ENCODE data around the gene ESYT2.

GRCh38 chr7:158865977-158866376, 36.7 kb upstream of the ESYT2 start:
- TF ChIP-seq YY1 (tag by site-specific recombination; IDR thresholded peaks at IDR 0.05) = no peak
- TF ChIP-seq ELK4 (IDR thresholded peaks at IDR 0.05; ENCODE audit: borderline replicate concordance, low read depth, low read length) = no peak
- no peak for TF ChIP-seq ZNF175 (tag by site-specific recombination; IDR thresholded peaks at IDR 0.05)
- TF ChIP-seq ZEB2 (tag by site-specific recombination; IDR thresholded peaks at IDR 0.05) = no peak
- TF ChIP-seq CTCF (tag by site-specific recombination; IDR thresholded peaks at IDR 0.05) = no peak
